GM21619 (cell line): ENCODE results near the gene SLC1A4.

Experiments
- ATAC-seq: cut with Tn5 transposase; IDR thresholded peaks from one replicate; pipeline ENCODE4 v1.9.1; 2021; ENCODE audit not compliant: unreplicated experiment

SLC1A4 gene

DNA sequence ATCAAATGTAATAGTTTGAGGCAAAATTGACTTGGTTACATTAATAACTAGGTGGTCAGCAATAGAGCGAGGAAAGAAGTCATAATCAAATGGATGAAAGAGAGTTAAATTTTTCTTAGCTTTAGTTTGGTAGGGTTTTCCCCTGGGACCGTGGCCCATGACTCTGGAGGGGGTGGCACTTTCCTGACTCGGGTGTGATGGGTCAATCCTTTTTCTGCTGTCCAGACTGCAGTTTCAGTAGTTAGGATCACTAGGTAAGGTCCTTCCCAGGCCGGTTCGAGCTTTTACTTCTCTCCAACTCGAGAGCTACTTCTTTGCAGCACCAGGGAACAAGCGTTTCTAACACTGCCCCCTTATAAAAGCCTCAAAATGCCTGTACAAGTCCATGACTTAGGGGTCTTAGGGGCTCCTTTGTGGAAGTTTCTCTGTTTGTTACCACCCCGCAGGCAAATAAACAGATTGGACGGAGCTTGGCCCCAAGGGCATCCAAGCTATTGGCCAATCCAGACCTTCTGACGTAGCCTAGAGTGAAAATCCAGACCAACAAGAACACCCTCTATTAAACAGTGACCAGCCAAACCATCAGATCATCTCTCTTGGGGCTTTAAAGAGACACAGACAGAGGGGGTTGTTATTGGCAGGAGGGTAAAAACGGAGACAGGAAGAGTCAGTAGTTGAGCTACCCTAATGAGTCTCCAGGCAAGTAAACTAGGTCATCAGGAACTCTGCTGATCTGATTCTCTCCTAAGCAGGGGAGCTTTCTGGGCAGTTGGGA is 57.6 kb downstream of the SLC1A4 start:
- ATAC-seq: no peak

DNA sequence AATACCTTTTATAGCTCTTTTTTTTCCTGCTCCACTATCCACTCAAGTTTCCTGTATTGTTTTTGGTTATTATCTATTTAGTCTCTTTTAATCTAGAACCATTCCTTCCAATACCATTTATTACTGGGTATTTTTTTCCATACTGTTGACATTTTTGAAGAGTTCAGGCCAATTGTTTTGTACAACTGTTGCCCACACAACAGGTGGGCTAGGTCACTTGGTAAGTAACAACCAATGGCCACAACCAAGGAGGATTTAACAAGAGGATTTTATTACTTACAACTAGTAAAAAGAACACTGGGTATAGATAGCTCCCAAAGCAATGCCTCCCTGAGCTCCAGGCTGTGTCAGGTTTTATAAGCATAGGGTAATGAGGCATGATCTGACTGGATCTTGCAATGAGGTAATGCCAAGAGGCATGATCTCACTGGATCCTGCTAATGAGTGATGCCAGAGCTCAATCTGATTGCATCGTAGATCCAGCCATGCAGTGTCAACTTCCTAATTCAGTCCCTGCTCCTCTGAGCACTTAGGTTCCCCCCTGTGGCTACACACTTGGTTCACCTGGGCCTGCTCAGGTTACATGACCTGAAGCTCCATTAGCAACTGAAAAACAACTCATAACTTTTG is 59.9 kb downstream of the SLC1A4 start:
- no peak for ATAC-seq

DNA sequence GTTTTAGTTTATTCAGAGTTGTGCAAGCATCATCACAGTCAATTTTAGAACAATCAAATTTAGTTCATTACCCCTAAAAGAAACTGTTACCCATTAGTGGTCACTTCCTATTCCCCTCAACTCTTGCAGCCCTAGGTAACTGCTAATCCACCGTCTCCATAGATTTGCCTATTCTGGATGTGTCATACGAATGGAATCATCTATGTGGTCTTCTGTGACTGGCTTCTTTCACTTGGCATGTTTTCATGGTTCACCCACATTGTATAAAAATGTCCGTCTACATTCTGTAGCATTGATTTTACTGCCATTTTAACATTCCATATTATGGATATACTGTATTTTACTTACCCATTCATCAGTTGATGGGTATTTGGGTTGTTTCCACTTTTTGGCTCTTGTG is 61.7 kb downstream of the SLC1A4 start:
- ATAC-seq: no peak

DNA sequence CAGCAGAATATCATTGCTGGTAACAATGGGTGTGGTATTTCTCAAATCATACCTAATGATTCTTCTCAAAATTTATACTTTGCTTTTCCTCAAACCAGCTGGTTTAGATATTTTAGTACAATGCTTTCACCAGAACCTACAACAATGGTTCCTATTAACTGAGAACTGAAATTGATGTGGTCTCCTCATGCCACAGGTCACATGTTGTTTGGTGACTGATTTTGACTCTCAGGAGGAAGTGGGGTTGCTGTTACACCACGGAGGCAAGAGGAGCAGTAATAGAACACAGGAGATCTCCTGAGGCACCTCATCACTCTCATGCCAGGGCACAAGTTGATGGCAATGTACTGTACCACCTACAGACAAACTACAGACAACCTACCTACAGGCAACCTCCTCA is 64.0 kb downstream of the SLC1A4 start:
- ATAC-seq: peak; percentile 54

DNA sequence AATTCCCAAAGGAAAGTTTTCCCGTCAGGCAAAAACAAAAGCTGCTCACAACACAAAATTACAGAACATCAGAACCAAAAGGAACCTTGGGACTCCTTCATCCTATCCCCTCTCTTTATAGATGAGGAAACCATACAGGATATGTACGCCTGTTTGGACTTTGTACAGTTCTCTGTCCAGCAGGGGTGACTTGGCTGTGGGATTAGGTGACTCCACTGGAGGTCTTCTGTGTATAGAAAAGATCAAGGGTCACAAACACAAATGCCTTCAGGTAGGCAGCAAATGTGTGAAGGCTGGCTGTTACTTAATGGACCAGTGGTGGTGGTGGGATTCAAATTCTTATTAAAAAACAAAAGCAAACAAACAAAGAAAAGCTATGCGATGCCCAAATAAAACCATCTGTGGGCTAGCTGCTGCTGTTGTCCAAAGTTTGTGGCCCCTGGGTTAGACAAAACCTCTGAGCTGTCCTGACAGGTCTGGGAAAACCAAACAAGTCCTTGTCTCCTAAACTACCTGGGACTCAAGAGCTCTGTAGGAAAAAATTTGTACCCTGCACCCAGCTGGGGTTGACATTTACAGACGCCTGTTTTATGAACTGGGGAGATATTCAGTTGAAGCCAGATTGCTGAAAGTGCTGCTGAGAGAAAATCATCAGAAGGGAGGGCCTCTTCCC is 65.7 kb downstream of the SLC1A4 start:
- no peak for ATAC-seq

DNA sequence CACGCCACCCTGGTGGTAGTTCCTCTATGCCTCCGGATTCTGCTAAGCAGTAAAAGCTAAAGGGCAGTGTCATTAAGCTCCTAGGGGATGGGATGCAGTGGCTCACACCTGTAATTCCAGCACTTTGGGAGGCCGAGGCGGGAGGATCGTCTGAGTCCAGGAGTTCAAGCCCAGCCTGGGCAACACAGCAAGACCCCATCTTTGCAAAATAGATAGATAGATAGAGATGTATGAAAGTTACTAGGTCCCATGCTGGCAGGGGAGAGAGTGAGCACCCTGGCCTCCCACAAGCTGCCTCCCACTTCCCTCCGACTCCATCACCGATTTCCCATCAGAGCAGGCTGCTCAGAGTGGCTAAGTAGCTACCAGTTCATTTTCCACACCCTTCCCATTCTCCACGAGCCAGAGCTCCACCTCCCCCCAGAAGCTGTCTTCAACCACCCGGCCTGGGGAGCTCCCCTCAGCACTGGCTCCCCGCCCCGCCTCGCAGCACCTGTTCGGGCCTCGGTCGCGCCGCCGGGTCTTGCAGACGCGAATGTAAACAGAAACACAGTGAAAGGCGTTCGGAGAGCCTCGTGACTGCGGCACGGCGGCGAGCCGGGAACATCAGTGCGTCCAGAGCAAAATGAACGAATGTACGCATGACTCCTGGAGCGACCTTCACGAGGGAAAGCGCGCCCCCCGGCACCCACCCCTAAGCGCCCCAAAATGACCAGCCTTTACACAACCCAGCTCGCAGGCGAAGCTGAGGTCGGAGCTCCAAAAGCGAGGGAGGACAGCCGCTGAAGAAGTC is 66.4 kb downstream of the SLC1A4 start:
- peak; percentile 26 for ATAC-seq

DNA sequence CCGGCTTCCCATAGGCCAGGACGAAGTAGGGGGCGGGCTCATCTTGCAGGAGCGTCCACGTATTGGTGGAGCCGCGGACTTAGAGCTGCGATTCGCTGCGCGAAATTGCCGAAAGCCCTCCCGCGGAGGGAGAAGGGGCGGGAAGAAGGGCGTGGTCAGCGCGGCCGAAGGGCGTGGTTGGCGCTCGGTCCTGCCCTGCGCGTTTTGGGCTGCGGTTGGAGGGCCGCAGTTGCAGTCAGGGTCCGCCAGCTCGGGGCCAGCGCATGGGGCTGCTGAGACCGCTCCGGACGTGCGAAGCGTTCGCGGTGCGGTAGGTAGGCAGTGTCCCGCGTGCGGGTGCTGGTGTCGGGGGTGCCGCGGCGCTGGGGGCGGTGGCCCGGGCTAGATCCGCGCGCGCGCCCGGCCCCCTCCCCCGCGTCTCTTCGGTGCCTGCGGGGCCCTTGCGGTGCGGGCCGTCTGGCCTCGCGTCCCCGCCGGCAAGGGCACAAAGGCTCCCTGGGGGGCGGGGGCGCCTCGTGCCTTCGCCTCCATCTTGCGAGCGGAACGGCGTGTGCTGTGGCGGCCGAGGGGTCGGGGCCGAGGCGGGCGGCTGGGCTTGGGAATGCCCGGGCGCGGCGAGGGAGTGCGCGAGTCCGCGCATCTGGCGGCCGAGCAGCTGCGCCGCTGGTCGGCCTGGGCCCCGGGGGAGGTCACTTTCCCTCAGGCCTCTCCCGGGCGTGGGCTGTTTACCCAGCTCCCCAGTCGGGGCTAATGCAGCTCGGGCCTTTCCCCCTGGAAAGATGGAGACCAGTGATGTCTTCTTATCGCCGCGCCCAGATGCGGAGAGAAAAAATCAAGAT is 67.2 kb downstream of the SLC1A4 start, which contains the start of gene CEP68:
Gene CEP68, plus strand, starts transcription at position 202 of the 839 bp plus-strand sequence. CDS start 13,029 bp downstream, outside the sequence.
- ATAC-seq: peak; percentile 80

DNA sequence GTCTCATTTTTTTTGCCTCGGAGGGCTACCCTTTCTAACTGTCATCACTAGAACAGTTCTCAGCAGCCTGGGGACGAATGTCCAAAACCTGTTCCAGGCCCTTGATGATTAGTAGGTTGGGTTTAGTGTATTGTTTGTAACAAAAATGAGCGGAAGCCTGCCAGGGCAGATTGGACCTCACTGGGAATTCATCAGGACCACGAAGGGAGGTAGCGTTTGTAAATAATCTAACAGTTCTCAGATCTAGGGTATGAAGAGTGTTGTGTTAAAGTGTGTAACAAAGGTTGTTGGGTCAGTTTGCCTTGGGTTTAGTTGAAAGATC is 67.8 kb downstream of the SLC1A4 start:
- ATAC-seq: no peak

DNA sequence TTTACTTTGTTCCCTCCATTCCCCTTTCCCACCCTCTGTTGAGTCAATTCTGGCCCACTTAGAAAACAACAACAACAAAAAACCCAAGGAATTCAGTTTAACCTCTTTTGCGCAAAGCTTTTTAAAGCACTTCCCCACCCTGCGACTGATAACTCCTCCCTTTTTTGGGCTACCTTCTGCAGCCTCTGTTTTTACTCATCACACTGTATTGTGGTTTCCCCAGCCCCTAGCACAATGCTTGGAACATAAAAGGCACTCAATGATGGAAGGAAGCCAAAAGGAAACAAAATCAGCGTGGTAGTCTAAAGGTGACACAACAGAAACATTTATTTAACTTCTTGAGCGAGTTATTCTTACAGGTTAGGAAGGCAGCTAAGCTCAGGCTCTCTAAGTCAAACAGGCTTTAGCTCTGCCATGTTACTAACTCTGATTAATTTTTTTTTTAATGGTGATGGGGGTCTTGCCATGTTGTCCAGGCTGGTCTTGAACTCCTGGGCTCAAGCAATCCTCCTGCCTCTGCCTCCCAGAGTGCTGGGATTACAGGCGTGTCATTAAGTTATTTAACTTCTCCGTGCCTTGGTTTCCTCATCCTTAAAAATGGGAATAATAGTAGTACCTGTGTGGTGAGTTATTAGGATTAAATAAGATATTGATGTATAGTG is 68.3 kb downstream of the SLC1A4 start:
- ATAC-seq: no peak

DNA sequence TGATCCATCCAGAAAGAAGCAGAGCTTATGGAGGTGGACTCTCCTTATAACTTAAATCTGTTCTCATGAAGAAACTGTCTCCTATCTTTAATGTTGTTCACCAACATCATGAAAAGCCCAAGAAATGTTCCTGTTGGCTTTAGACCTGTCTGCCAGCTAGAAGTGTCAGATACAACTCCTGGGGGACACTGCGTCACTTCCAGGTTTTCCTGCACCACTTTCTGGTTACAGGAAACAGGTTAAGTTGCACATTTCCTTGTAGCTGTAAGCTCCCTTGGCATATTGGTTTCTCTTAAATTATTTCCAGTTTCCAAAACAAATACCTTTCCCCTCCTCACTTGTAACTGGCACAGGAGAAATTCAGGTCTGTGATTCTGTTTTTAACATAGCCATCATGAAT is 69.9 kb downstream of the SLC1A4 start:
- no peak for ATAC-seq

DNA sequence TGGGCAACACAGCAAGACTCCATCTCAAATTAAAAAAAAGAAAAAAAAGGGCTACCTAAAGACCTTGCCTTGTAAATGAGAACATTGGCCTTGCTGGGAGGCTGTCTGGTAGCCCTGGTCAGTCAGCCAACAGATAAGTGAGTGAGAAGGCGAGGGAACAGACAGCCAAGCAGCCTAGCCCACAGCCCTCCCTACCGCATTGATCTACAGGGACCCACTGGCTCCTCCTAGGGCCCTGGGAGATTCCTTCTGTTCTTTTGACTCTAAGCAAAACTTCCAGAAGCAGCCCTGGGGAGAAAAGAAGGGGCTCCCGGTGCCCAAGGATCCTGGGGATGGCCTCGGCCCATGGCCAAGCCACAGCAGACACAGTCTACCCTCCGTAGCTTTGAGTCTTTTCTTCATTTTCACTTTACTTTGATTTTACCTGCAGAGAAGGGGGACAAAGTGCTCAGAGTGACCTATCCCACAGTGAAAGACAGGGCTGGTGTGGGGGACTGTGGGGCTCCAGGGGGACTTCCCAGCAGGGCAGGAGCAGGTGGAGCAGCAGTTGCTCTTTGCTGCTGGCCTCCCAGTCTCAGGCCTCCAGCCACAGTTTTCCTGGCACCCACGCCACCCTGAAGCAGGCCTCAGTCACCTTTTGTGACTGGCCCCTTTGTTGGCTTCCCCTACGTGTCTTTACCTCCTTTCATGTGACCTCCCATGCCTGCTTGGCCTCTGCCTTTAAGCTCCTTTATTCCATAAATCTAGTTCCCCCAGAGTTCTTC is 72.1 kb downstream of the SLC1A4 start:
- ATAC-seq: no peak

DNA sequence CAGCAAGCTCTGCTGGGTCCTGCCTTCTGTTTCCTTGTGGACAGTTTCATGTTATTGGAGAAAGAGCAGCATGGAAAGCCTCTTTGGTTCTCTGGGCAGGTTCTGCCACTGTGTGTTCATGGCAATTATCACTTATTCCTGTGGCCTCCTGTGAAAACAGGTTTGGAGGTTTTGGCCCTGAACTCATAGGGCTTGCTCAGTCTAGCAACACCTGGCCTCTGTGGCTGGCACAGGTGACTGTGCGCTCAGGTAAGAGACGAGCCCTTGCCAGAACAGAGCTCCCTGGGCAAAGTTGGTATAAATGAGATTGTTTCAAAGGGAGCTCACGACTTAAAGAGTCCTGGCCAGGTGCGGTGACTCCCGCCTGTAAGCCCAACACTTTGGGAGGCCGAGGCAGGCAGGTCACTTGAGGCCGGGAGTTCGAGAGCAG is 72.7 kb downstream of the SLC1A4 start:
- no peak for ATAC-seq

DNA sequence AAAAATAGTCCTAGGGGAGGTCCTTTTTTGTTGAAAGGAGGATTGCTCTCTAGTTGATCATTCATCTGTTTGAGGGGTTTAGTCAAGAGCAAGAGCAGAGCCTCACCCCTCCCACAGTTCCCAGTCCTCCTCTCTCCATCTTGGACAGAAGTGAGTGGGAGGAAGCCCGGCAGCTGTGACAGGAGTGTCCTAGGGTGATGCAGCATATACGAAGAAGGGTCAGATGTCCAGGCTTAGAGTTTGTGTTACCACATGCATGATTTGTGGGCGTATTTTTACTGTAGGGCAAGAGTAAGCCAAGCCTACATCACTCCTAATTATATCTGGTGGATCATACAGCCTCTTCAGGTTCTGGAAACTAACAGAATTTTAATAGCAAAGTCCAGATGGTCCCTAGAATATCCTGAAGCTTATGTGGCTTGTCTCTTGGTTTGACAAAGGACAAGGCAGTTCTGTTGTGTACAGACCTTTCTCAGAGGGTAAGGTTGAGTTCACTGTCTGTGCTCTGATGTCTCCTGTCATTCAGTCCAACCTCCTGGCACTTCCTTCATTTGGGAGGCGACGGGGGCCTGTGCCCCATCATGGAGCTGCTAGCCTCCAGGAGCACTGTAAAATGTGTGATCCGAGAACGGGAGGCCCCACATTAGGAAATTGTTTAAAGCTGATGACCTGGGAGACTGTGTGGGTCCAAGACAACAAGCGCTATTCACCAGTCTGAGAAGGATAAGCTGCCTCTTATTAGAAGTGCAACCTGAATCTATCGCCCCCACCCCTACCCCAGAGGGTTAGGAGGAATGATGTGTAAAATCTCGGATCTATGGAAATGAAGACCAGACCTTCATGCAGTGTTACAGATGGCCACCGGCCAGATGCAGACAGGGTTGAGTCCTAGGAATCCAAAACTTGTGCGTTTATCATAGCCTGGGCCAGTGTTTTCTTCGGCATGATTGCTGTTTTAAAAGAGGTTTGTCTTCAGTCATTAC is 73.9 kb downstream of the SLC1A4 start:
- no peak for ATAC-seq

DNA sequence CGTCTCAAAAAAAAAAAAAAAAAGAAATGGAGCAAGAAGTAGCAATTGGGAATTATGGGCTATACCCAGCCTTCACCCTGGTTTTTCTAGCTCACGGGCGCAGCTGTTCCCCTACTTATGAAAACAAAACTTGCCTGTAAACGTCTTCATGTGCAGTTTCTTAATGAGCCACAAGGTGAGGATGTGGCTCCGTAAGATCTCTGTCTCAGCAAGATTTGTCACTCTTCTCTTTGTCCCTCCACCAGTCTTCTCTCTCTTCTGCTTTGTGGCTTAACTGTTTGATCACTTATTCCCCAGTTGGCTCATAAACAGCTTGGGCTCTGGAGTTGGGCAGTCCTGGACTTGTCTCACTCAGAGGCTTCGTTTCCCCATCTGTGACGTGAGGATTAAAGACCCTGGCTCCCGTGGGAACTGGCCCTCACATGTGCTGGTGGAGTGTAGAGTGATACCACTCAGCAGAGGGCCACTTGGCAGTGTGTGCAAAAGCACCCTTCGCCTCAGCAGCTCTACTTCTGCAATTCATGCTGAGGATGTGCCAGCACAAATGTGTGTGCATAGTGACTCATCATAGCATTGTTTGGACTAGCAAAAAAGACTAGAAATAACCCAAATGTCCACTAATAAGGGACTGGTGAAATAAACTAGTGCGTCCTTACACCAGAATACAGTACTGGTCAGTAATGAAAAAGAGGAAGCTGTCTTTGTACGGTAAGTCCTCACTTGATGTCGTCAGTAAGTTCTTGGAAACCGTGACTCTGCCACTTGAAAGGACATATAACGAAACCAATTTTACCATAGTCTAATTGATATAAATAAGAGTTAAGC is 75.7 kb downstream of the SLC1A4 start:
- ATAC-seq: peak; percentile 77

DNA sequence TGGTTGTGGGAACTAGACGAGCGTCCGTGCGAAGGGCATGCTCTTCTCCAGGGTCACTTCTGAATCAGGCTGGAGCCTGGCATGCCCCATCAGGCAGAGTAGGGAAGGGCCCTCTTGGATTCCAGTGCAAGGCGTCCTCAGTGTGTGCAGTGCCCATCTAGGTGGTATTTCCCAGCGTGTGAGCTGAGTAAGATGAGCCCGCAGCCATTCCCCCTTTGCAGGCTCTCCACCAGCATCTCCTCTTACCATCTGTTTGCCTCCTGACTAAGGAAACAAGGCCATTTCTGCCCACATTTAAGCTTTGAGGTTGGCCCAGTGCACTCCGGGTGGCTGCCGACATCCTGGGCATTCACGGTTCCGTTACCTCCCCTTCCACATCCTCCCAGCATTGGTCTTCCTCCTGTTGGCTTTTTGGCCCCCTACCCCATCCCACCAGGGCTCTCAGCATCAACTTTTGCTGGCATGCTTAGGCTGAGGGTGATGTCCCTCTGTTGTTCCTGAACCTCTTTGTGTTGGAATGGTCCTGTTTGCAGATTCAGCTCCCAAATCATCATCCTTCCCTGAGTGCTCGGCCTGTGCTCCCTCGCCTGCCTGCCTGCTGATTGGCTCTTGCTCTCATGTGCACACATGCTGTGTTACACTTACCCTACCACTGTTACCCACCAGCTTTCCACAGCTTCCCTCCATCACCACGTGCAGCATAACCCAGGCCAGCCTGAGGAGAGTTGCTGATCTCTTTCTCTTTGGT is 78.8 kb downstream of the SLC1A4 start:
- ATAC-seq: no peak

DNA sequence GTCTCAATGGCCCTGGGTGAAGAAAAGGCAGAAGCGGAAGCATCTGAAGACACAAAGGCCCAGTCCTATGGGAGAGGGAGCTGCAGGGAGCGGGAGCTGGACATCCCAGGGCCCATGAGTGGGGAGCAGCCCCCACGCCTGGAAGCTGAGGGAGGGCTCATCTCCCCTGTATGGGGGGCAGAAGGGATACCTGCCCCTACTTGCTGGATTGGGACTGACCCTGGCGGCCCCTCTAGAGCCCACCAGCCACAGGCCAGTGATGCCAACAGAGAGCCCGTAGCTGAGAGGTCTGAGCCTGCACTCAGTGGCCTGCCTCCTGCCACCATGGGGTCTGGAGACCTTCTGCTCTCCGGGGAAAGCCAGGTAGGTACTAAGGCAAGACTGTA is 80.2 kb downstream of the SLC1A4 start:
- ATAC-seq: no peak
